Spleen (tissue), 7 donors: ENCODE measurements around the gene KCNQ1.

ENCODE experiments used
- POLR2A ChIP-seq, 3 donors: fragments of 450-650 bp; IDR thresholded peaks; one replicate each; pipeline ENCODE4 v1.5.1; 2017; ENCODE audit warnings: antibody characterized with exemption in 3 of 3, mild to moderate bottlenecking in 1 of 3
- TF ChIP-seq, protein P1 (sequence below), 11 experiments: fragments of 200-600 bp in 7 of 11; fragments of 450-650 bp in 4 of 11; sonication (generic) in 4 of 11; IDR thresholded peaks in 8 of 11; conservative IDR thresholded peaks in 3 of 11; 1 replicate in 7 of 11; 2 replicates in 4 of 11; pipeline versions ENCODE4 v1.4.0 to v1.8.0; 2016 to 2021; ENCODE audit warnings: antibody characterized with exemption in 11 of 11, inconsistent platforms in 4 of 11, mild to moderate bottlenecking in 1 of 11
- donor health status: DM: no; HTN: no; CAD: no; lungs with moderate emphysema.
- donor health status: DM: no; HTN: no; CAD: no.
- donor health status: DM: no; HTN: no; CAD: no.

GRCh38 chr11:2878782-2879181 is 434.0 kb downstream of the KCNQ1 start:
- TF ChIP-seq, protein P1, sequence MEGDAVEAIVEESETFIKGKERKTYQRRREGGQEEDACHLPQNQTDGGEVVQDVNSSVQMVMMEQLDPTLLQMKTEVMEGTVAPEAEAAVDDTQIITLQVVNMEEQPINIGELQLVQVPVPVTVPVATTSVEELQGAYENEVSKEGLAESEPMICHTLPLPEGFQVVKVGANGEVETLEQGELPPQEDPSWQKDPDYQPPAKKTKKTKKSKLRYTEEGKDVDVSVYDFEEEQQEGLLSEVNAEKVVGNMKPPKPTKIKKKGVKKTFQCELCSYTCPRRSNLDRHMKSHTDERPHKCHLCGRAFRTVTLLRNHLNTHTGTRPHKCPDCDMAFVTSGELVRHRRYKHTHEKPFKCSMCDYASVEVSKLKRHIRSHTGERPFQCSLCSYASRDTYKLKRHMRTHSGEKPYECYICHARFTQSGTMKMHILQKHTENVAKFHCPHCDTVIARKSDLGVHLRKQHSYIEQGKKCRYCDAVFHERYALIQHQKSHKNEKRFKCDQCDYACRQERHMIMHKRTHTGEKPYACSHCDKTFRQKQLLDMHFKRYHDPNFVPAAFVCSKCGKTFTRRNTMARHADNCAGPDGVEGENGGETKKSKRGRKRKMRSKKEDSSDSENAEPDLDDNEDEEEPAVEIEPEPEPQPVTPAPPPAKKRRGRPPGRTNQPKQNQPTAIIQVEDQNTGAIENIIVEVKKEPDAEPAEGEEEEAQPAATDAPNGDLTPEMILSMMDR (IDR thresholded peaks at IDR 0.05 in 8 of 11, conservative IDR thresholded peaks at IDR 0.05 in 3 of 11): no peak
- TF ChIP-seq POLR2A (IDR thresholded peaks at IDR 0.05): no peak
